Panc1 (cell line): Measurements from ENCODE around the gene RABL6. TPM values are rescaled to one million over a fixed set of nuclear protein-coding genes. Genes with fewer than 3 reads are reported as not detected.

Source experiments
- ATAC-seq: fragments of 200-7000 bp; cut with Tn5 transposase; 2 replicates; pipeline ENCODE4 v1.9.1; 2020; ENCODE audit warnings: mild to moderate bottlenecking, moderate library complexity
- BruUV-seq: library from RNA; stranded (reverse); fragments of 400-500 nt; replicated peaks from 2 replicates; lab custom pipeline; 2021; lab: Mats Ljungman, UMichigan
- CTCF ChIA-PET: fragments of 300-600 bp; sonication (Branson Sonifier 250); formaldehyde crosslinking; loops from one replicate; lab custom pipeline; 2022; ENCODE audit warnings: antibody characterized with exemption; lab: Charles Lee
- POLR2A ChIA-PET: fragments of 300-600 bp; sonication (Branson Sonifier 250); formaldehyde crosslinking; loops from one replicate; lab custom pipeline; 2022; ENCODE audit warnings: antibody characterized with exemption; lab: Charles Lee
- DNase-seq: peaks from one replicate; pipeline ENCODE4 v3.0.0-alpha.2; 2010; ENCODE audit warnings: low read depth, low spot score
- H3K27ac ChIP-seq: 2 replicates; pipeline ENCODE4 v1.5.1; 2011; ENCODE audit warnings: mild to moderate bottlenecking, low read length, inconsistent platforms
- H3K27me3 ChIP-seq: fragments of 200-500 bp; sonication (Bioruptor generic); 2 replicates; pipeline ENCODE4 v1.6.0; 2014; ENCODE audit warnings: low read length, inconsistent platforms; ENCODE audit not compliant: control insufficient read depth, insufficient read depth
- H3K36me3 ChIP-seq: fragments of 200-500 bp; sonication (Bioruptor generic); 2 replicates; pipeline ENCODE4 v1.5.1; 2014; ENCODE audit warnings: inconsistent platforms, mild to moderate bottlenecking, low read length, moderate library complexity; ENCODE audit not compliant: control insufficient read depth, insufficient read depth
- H3K4me1 ChIP-seq: 2 replicates; pipeline ENCODE4 v1.5.1; 2011; ENCODE audit warnings: inconsistent platforms, mild to moderate bottlenecking, low read length, moderate library complexity; ENCODE audit not compliant: control insufficient read depth, insufficient read depth
- H3K4me3 ChIP-seq, 2 experiments: 2 replicates each; pipeline ENCODE4 v1.5.1; 2011 to 2012; ENCODE audit warnings: low read depth in 2 of 2, low read length in 2 of 2, mild to moderate bottlenecking in 2 of 2, inconsistent platforms in 1 of 2, moderate library complexity in 1 of 2
- H3K9me3 ChIP-seq: fragments of 200-500 bp; sonication (Bioruptor generic); 2 replicates; pipeline ENCODE4 v1.5.1; 2014; ENCODE audit warnings: low read depth, mild to moderate bottlenecking, inconsistent platforms, low read length, moderate library complexity; ENCODE audit not compliant: control insufficient read depth, insufficient read depth
- POLR2AphosphoS5 ChIP-seq: IDR thresholded peaks from 2 replicates; pipeline ENCODE4 v1.6.1; 2012; ENCODE audit warnings: mild to moderate bottlenecking, low read depth, low read length, moderate library complexity
- SIN3A ChIP-seq: IDR thresholded peaks from 2 replicates; pipeline ENCODE4 v1.6.1; 2012; ENCODE audit warnings: low read depth, mild to moderate bottlenecking, low read length, moderate library complexity, borderline replicate concordance; ENCODE audit not compliant: insufficient read depth
- TCF7L2 ChIP-seq: IDR thresholded peaks from 2 replicates; pipeline ENCODE4 v1.6.1; 2011; ENCODE audit warnings: mild to moderate bottlenecking, low read depth, low read length, inconsistent platforms
- in situ Hi-C: cut with HindIII; loops from 2 replicates; pipeline ENCODE4 v1.10.0; 2016; ENCODE audit warnings: low sequenced_read_pairs, low pct_unique_long_range_greater_than_20kb
- intact Hi-C: fragments of 100-400 bp; cut with micrococcal nuclease; formaldehyde crosslinking; loops from one replicate; pipeline ENCODE4 v1.10.0; 2022; ENCODE audit not compliant: unreplicated experiment
- total RNA-seq: library from RNA; stranded (reverse); gene quantifications from one replicate; pipeline ENCODE4 v1.2.1, GENCODE V29; 2021; ENCODE audit not compliant: unreplicated experiment
- TF ChIP-seq, protein P1 (sequence below): fragments of 450-650 bp; IDR thresholded peaks from 2 replicates; pipeline ENCODE4 v1.5.1; 2017; ENCODE audit warnings: mild to moderate bottlenecking
- TF ChIP-seq, protein P2 (sequence below), 2 experiments: IDR thresholded peaks; 2 replicates each; pipeline ENCODE4 v1.6.1; 2011 to 2012; ENCODE audit warnings: low read depth in 2 of 2, control low read depth in 1 of 2, low read length in 1 of 2, mild to moderate bottlenecking in 1 of 2, moderate library complexity in 1 of 2; ENCODE audit not compliant: insufficient read depth in 1 of 2

RABL6 gene
- total RNA-seq, 1 experiment from 2014 or later = 106 TPM

DNA sequence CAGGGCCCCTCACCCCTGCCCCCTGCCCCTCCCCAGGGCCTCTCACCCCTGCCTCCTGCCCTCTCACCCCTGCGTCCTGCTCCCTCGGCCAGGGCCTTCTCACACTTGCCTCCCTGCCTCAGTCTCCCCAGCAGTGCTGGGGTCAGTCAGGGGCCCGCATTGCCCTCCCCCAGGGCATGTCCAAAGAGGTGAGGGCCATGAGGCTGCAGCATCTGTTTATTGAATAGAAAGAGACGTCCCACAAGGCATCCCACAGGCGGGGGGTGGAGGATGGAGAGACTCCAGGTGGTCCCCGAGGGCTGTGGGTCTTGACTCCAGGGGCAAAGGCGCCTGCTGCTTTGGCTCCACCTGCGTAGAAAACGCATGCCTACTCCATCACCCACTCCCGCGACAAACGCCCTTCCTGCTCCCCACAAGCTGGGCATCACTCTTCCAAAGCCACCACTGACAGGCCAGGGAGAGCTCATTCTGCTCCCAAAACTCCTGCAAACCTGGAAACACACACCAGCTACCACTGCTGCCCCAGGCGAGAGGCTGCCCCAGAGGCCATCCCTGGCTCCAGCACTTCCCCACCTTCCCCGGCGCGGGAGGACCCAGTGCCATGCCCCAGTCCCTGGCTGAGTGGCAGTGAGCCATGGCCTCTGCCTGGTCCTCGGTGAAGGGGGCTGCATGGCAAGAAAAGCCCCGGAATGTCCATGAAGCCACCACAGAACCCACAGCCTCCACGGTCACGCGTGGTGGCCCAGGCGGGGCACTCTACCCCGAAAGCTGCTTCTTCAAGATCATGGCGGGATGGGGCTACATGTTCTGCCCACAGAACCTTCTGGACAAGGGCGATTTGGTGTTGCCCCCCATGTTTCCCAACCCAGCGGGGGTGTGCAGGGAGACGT is 48.1 kb upstream of the RABL6 start:
- ATAC-seq (no peak), DNase-seq (no peak)
- BruUV-seq = no TSS peak
- H3K27ac ChIP-seq = no peak overlapping the region
- in situ Hi-C loops = no loop called here
- TF ChIP-seq POLR2AphosphoS5 (no peak), TCF7L2 (no peak)
- TF ChIP-seq, protein P1, sequence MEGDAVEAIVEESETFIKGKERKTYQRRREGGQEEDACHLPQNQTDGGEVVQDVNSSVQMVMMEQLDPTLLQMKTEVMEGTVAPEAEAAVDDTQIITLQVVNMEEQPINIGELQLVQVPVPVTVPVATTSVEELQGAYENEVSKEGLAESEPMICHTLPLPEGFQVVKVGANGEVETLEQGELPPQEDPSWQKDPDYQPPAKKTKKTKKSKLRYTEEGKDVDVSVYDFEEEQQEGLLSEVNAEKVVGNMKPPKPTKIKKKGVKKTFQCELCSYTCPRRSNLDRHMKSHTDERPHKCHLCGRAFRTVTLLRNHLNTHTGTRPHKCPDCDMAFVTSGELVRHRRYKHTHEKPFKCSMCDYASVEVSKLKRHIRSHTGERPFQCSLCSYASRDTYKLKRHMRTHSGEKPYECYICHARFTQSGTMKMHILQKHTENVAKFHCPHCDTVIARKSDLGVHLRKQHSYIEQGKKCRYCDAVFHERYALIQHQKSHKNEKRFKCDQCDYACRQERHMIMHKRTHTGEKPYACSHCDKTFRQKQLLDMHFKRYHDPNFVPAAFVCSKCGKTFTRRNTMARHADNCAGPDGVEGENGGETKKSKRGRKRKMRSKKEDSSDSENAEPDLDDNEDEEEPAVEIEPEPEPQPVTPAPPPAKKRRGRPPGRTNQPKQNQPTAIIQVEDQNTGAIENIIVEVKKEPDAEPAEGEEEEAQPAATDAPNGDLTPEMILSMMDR = no peak
- intact Hi-C loops = no loop called here
- H3K4me1 ChIP-seq = peaks cover 3% of the 10 kb centered on the region; the same call in 1 of the 2 replicates
- no peaks in the 10 kb centered on the region for H3K9me3 ChIP-seq
- H3K4me3 ChIP-seq = no peak overlapping the region
- ChIA-PET POLR2A (no interaction called here), CTCF (no interaction called here)
- no peaks in the 10 kb centered on the region for H3K36me3 ChIP-seq
- H3K27me3 ChIP-seq = no peaks in the 10 kb centered on the region

DNA sequence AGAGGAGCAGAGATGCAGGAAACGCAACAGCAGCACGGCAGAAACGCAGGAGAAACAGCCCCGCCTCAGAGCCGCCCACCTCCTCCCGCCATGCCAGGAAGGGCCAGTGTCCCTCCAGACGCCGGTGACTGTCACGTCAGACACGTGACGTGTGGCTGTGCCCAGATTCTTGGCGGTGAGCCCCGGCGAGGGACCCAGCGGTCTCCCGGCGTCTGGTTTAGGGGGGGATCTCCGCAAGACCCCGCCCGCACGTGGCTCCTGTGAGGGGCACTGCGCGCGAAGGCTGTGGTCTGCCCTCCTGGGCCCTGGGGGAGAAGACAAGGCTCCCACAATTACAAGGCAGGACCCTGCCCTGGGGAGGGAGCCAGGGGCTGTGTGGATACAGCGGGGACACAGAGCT is 47.3 kb upstream of the RABL6 start:
- no TSS peak for BruUV-seq
- in situ Hi-C loops = no loop called here

More for the DNA sequence above, 47.3 kb upstream of the RABL6 start:
- CTCF ChIA-PET = no interaction called here
- H3K4me1 ChIP-seq = peaks cover 3% of the 10 kb centered on the region; the same call in 1 of the 2 replicates
- no peaks in the 10 kb centered on the region for H3K9me3 ChIP-seq
- no peak for ATAC-seq
- intact Hi-C loops = no loop called here
- H3K36me3 ChIP-seq = no peaks in the 10 kb centered on the region
- no peaks in the 10 kb centered on the region for H3K27me3 ChIP-seq
- TF ChIP-seq TCF7L2 (no peak), POLR2AphosphoS5 (no peak), SIN3A (no peak)
- TF ChIP-seq, protein P2, sequence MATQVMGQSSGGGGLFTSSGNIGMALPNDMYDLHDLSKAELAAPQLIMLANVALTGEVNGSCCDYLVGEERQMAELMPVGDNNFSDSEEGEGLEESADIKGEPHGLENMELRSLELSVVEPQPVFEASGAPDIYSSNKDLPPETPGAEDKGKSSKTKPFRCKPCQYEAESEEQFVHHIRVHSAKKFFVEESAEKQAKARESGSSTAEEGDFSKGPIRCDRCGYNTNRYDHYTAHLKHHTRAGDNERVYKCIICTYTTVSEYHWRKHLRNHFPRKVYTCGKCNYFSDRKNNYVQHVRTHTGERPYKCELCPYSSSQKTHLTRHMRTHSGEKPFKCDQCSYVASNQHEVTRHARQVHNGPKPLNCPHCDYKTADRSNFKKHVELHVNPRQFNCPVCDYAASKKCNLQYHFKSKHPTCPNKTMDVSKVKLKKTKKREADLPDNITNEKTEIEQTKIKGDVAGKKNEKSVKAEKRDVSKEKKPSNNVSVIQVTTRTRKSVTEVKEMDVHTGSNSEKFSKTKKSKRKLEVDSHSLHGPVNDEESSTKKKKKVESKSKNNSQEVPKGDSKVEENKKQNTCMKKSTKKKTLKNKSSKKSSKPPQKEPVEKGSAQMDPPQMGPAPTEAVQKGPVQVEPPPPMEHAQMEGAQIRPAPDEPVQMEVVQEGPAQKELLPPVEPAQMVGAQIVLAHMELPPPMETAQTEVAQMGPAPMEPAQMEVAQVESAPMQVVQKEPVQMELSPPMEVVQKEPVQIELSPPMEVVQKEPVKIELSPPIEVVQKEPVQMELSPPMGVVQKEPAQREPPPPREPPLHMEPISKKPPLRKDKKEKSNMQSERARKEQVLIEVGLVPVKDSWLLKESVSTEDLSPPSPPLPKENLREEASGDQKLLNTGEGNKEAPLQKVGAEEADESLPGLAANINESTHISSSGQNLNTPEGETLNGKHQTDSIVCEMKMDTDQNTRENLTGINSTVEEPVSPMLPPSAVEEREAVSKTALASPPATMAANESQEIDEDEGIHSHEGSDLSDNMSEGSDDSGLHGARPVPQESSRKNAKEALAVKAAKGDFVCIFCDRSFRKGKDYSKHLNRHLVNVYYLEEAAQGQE (IDR thresholded peaks at IDR 0.05; ENCODE audit: insufficient read depth in 1 of 2, low read depth in 2 of 2, low read length in 1 of 2) = no peak
- TF ChIP-seq, protein P1 = no peak
- DNase-seq = no peak
- no peak overlapping the region for H3K4me3 ChIP-seq
- POLR2A ChIA-PET = no interaction called here
- H3K27ac ChIP-seq = no peak overlapping the region
